Esophagus squamous epithelium (tissue), 5 donors: ENCODE results near the gene CARD11. TPM values are rescaled to one million over a fixed set of nuclear protein-coding genes. Genes with fewer than 3 reads are reported as not detected.
A peak's percentile ranks its signal among the peaks of the same experiment; 100 is the strongest.

ENCODE experiments used
- DNase-seq: peaks from one replicate; lab custom pipeline; 2025; lab: John Stamatoyannopoulos, UW
- H3K27ac ChIP-seq, 4 donors: fragments of 200-600 bp; sonication (generic); one replicate each; pipeline ENCODE4 v1.5.1; 2016 to 2019; ENCODE audit warnings: mild to moderate bottlenecking in 1 of 4
- H3K27me3 ChIP-seq, 4 donors: fragments of 200-600 bp; sonication (generic); 1 replicate in 3 of 4; 2 replicates in 1 of 4; pipeline versions ENCODE4 v1.5.1 to v1.6.0; 2017 to 2021; ENCODE audit warnings: antibody characterized with exemption in 1 of 4
- H3K36me3 ChIP-seq, 3 donors: fragments of 200-600 bp; sonication (generic); one replicate each; pipeline ENCODE4 v1.5.1; 2016 to 2019
- H3K4me1 ChIP-seq, 3 donors: fragments of 200-600 bp; sonication (generic); one replicate each; pipeline ENCODE4 v1.5.1; 2017 to 2019
- H3K4me3 ChIP-seq, 4 donors: fragments of 200-600 bp; sonication (generic); 1 replicate in 3 of 4; 2 replicates in 1 of 4; pipeline ENCODE4 v1.5.1; 2016 to 2019; ENCODE audit warnings: mild to moderate bottlenecking in 2 of 4, moderate library complexity in 1 of 4
- H3K9me3 ChIP-seq, 3 donors: fragments of 200-600 bp; sonication (generic); one replicate each; pipeline ENCODE4 v1.5.1; 2016 to 2019
- POLR2A ChIP-seq, 4 donors: fragments of 450-650 bp; IDR thresholded peaks; one replicate each; pipeline ENCODE4 v1.6.1; 2017; ENCODE audit warnings: antibody characterized with exemption in 4 of 4, mild to moderate bottlenecking in 4 of 4, moderate library complexity in 3 of 4
- WGBS, 2 donors: methylation state at CpG; one replicate each; pipeline ENCODE4 v1.1.5; 2018; 5-methylcytosine and 5-hydroxymethylcytosine counted together
- intact Hi-C: fragments of 100-400 bp; cut with DNase I; formaldehyde crosslinking; loops from one replicate; pipeline ENCODE4 v1.15.0; 2022
- total RNA-seq, 4 donors: library from RNA; depleted of rRNA; stranded (reverse); fragments of >200 nt; gene quantifications; one replicate each; pipeline ENCODE4 v1.1.0, GENCODE V29; 2016
- TF ChIP-seq, protein P1 (sequence below), 6 experiments: fragments of 450-650 bp in 4 of 6; fragments of 200-600 bp in 2 of 6; sonication (generic) in 2 of 6; IDR thresholded peaks; one replicate each; pipeline ENCODE4 v1.5.1; 2016 to 2019; ENCODE audit warnings: antibody characterized with exemption in 6 of 6, mild to moderate bottlenecking in 4 of 6, moderate library complexity in 4 of 6
- donor health status: DM: yes; HTN: yes; CAD: no.

Gene CARD11
- total RNA-seq, 4 donors from 2014 or later: 0.92 to 2.6 (median 1.6) TPM

DNA sequence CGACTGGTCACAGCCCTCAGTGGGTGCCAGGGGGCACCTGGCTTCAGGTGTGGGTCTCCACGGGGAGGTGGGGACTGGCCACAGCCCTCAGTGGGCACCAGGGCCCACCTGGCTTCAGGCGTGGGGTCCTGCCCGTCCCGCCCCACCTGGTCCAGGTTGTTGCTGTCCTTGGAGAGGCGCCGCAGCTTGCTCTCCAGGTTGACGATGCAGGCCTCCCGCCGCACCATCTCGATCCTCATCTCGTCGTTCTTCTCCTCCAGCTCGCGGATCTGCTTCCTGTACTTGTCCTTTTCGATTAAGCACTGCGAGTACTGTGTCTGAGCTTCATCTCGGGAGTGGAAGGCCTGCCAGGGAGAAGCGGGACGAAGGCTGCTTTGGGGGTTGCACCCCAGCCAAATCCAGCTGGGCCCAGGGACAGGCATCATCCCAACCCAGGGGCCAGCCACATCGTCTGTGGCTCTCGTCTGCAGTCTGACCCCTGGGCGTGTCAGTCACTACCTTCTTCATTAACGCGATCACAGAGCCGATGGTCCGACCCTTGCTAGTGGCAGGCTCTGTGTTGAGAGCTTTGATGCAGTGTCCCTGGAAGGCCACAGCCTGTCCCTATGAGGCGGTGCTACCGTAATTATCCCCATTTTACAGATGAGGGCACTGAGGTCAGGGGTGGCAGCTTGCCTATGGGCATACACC is 106.6 kb downstream of the CARD11 start:
- DNase-seq: no peak
- Histone ChIP-seq H3K9me3 (no peaks in the 10 kb centered on the region), H3K4me3 (no peak overlapping the region), H3K27ac (no peak overlapping the region), H3K4me1 (no peaks in the 10 kb centered on the region), H3K36me3 (no peaks in the 10 kb centered on the region), H3K27me3 (peaks cover 0 to 78% (median 0%) of the 10 kb centered on the region in 4 donors)
- WGBS, 2 donors: 86 to 100% methylated on average over 7 to 27 of the region's 29 CpGs
- intact Hi-C loops: no loop called here
- TF ChIP-seq, protein P1, sequence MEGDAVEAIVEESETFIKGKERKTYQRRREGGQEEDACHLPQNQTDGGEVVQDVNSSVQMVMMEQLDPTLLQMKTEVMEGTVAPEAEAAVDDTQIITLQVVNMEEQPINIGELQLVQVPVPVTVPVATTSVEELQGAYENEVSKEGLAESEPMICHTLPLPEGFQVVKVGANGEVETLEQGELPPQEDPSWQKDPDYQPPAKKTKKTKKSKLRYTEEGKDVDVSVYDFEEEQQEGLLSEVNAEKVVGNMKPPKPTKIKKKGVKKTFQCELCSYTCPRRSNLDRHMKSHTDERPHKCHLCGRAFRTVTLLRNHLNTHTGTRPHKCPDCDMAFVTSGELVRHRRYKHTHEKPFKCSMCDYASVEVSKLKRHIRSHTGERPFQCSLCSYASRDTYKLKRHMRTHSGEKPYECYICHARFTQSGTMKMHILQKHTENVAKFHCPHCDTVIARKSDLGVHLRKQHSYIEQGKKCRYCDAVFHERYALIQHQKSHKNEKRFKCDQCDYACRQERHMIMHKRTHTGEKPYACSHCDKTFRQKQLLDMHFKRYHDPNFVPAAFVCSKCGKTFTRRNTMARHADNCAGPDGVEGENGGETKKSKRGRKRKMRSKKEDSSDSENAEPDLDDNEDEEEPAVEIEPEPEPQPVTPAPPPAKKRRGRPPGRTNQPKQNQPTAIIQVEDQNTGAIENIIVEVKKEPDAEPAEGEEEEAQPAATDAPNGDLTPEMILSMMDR (IDR thresholded peaks at IDR 0.05): no peak
- TF ChIP-seq POLR2A (IDR thresholded peaks at IDR 0.05): no peak

DNA sequence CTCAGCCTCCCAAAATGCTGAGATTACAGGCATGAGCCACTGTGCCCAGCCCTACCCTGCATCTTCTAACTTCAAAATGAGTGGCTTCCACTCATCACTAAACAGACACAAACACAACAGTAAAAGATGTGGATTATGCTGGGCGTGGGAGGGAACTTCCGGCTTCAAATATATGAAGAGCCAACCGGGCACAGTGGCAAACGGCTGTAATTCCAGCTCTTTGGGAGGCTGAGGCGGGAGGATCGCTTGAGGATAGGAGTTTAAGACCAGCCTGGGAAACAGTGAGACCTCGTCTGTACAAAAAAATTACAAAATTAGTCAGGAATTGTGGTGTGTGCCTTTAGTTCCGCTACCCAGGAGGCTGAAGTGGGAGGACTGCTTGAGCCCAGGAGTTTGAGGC is 107.4 kb downstream of the CARD11 start:
- H3K27ac ChIP-seq: no peak overlapping the region
- TF ChIP-seq, protein P1 (IDR thresholded peaks at IDR 0.05): no peak
- TF ChIP-seq POLR2A (IDR thresholded peaks at IDR 0.05): no peak
- peaks cover 0 to 77% (median 0%) of the 10 kb centered on the region in 4 donors for H3K27me3 ChIP-seq
- no peaks in the 10 kb centered on the region for H3K4me1 ChIP-seq
- 81 to 86% methylated on average over 7 of the region's 8 CpGs for WGBS, 2 donors
- no peak for DNase-seq
- H3K4me3 ChIP-seq: no peak overlapping the region
- intact Hi-C loops: no loop called here
- H3K9me3 ChIP-seq: no peaks in the 10 kb centered on the region
- H3K36me3 ChIP-seq: no peaks in the 10 kb centered on the region

DNA sequence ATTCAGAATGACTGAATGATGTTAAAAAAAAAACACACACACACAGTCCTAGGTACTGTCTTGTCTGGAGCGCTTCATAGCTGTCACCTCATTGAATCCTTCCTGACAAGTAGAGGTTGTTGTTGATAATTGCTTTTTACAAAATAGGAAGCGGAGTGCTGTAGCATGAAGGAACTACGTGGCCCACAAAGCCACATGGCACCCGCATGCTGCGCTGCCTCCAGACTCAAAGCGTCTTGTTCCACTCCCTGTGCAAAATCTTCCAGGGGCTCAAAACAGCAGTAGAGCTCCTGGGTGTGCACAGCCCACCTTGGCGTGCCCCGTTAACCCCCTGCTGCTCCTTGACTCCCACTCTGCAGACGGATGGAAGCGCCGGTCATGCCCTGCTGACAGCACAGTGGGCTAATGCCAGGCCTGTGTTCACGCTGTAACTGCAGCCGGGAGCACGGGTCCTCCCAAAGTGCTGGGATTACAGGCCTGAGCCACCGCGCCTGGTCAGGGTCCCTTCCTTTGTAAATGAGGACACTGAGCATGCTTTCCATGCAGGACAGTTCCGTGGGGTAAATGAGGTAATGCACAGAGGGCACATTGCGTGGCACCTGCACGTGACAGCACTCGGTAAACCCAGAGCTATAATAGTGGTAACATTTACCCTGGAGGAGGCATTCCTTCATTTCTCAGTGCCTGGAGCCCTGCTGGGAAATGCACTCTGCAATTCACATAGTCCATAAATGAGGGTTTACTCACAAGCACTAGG is 108.5 kb downstream of the CARD11 start:
- WGBS, 2 donors: 89 to 96% methylated on average over 7 of the region's 20 CpGs
- DNase-seq: no peak
- Histone ChIP-seq H3K36me3 (no peaks in the 10 kb centered on the region), H3K4me3 (no peak overlapping the region), H3K9me3 (no peaks in the 10 kb centered on the region), H3K27me3 (peaks cover 0 to 77% (median 0%) of the 10 kb centered on the region in 4 donors), H3K4me1 (no peaks in the 10 kb centered on the region), H3K27ac (no peak overlapping the region)
- intact Hi-C loops: no loop called here
- TF ChIP-seq, protein P1 (IDR thresholded peaks at IDR 0.05): no peak
- TF ChIP-seq POLR2A (IDR thresholded peaks at IDR 0.05): no peak

DNA sequence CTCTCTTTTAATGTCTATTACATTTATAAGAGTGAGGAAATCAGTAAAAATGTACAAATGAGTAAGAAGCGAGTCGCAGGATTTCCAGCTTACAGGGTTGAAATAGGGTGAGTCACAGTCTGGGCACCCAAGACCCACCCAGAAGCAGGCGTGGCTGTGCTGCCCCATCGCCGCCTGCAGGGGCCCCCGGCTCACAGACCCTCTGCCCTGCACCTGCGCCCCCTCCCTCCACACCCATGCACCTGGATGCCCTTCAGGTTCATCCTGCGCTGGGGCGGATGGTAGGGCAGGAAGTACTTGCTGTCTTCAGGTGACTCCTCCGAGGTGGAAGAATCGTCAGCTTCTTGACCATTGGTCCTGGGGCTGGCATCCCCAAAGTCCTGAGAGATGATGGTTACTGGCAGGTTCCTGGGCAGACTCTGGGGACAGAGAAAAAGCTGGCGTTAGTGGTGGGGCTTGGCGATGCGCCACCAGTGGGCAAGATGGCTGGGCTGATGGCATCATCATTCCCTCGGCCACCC is 109.4 kb downstream of the CARD11 start:
- Histone ChIP-seq H3K4me3 (no peak overlapping the region), H3K27me3 (peaks cover 0 to 77% (median 0%) of the 10 kb centered on the region in 4 donors), H3K27ac (no peak overlapping the region), H3K9me3 (no peaks in the 10 kb centered on the region), H3K4me1 (no peaks in the 10 kb centered on the region), H3K36me3 (no peaks in the 10 kb centered on the region)
- DNase-seq: no peak
- TF ChIP-seq, protein P1 (IDR thresholded peaks at IDR 0.05): peak in 1 of 6 experiments; percentile 32
- TF ChIP-seq POLR2A (IDR thresholded peaks at IDR 0.05): no peak
- intact Hi-C loops: no loop called here
- WGBS, 2 donors: 20 to 65% methylated on average over 1 to 9 of the region's 15 CpGs
